Superior temporal gyrus (tissue), 1 donor: ENCODE data around the gene YWHAB.

Experiments
- DNase-seq: peaks from one replicate; pipeline ENCODE4 v3.0.0-alpha.2; 2016; ENCODE audit errors: extremely low spot score

Gene YWHAB

DNA sequence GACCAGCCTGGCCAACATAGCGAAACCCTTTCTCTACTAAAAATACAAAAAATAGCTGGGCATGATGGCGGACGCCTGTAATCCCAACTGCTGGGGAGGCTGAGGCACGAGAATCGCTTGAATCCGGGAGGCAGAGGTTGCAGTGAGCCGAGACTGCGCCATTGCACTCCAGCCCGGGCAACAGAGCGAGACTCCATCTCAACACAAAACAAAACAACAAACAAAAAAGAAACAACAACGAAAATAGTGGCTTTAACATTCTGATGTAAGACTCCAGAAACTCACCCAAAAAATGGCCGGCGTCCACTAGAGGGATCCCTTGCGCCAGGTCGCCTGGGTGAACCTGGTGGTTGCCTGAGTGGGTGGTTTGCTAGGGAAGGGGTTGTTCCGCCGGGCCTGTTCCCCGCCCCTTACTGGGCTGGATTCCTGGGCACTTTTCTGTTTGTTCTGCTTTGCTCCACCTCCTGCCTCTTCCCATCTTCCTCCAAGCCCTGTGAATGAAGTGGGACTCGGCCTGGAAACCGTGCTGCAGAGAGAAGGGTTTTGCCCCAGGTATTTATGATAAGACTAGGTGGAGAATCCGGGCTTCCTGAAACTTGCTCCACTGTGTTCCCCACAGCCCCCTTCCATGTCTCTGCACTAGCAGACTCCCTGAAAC is 25.9 kb downstream of the YWHAB start:
- DNase-seq = no peak

- DNase-seq = no peak
Observed at GRCh38 chr20:44912189-44912588, 26.7 kb downstream of the YWHAB start.

DNA sequence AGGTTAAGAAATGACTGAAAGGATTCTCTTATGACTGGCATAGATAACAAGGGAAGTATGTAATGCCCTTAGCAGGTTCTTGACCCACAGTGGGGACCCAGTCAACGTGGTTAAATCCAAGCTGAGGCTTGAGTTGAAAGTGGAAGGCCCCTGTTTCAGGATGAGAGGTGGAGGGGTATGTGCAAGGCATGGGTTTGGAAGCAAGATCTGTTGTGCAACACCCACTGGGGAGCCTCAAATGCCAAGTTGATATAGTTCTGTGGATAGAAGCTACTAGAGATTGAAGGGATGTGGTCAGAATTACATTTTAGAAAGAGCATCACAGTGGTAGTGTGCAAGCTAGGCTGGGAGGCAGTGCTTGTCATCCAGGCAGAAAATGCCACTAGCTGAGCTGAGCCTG is 29.4 kb downstream of the YWHAB start:
- DNase-seq = no peak

GRCh38 chr20:44916586-44916985 is 31.1 kb downstream of the YWHAB start:
- DNase-seq = no peak

GRCh38 chr20:44917399-44917798 is 31.9 kb downstream of the YWHAB start:
- no peak for DNase-seq

GRCh38 chr20:44918342-44918741 is 32.8 kb downstream of the YWHAB start:
- DNase-seq = no peak

DNA sequence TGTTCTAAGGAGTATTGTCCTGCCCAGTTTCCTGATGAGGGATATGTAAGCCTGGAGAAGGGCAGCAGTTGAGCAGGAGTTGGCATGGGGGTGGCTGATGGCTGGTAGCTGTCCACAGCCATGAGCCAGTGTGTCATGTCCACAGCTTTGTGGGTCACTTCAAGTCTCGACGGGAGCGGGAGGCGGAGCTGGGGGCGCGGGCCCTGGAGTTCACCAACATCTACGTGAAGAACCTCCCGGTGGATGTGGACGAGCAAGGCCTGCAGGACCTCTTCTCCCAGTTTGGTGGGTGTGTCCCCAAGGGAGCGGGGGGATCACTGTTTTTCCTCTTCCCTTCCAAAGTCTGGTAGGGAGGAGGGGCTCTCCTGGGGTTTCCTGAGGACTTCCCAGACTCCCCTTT is 33.3 kb downstream of the YWHAB start:
- no peak for DNase-seq

GRCh38 chr20:44921447-44921846 is 35.9 kb downstream of the YWHAB start:
- DNase-seq = no peak

DNA sequence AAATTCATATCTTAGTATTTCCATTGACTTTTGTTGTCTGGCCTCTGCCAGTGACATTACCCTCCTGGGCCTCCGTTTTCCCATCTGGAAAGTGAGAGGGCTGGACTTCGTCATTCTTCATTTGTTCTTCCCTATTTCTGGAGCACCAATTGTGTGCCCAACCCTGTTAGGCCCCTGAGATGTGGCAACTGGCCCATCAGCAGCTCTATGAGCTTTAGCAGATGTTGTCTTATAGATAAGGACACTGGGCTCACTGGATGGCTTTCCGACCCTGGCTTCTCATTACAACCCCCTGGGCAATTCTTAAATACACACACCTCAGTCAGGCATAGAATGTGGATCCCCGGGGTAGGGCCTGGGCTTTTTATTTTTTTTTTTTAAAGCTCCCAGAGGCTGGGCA is 39.0 kb downstream of the YWHAB start:
- DNase-seq = no peak

GRCh38 chr20:44928595-44928994 is 43.1 kb downstream of the YWHAB start:
- DNase-seq = no peak

DNA sequence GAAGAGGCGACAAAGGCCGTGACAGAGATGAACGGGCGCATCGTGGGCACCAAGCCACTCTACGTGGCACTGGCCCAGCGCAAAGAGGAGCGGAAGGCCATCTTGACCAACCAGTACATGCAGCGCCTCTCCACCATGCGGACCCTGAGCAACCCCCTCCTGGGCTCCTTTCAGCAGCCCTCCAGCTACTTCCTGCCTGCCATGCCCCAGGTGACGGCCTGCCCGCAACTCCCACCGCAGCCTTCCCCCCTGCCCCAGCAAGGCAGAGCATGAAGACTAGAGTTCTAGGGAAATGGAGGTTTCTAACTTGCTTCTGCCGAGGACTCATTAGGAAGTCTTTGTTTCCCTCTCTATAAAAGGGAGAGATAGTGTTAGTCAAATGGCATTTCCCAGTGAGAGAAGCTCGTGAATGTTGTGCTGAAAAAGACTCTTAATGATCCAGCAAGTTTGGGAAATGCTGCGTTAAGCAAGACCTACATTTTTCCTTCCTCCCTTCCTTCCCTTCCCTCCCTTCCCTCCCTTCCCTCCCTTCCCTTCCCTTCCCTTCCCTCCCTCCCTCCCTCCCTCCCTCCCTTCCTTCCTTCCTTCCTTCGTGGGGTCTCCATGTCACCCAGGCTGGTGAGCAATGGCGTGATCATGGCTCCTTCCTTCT is 45.1 kb downstream of the YWHAB start:
- no peak for DNase-seq

- DNase-seq = no peak
Observed at GRCh38 chr20:44931911-44932310, 46.4 kb downstream of the YWHAB start.

- DNase-seq = no peak
Observed at GRCh38 chr20:44932916-44933315, 47.4 kb downstream of the YWHAB start.

DNA sequence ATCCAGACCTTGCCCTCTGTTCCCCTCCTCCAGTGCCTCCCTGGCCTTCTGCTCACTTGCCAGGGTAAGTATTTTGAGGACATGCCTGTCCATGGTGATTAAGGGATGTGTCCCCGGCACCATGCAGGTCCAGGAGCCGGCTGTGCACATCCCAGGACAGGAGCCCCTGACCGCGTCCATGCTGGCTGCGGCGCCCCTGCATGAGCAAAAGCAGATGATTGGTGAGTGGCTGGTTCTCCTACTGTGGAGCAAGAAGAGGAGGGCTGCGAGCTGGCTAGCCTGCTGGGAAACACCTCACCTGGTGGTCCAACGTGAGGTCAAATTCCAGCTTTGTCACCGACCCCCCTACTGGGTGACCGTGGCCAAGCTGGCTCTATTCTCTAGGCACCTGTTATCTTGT is 51.0 kb downstream of the YWHAB start:
- DNase-seq = no peak

DNA sequence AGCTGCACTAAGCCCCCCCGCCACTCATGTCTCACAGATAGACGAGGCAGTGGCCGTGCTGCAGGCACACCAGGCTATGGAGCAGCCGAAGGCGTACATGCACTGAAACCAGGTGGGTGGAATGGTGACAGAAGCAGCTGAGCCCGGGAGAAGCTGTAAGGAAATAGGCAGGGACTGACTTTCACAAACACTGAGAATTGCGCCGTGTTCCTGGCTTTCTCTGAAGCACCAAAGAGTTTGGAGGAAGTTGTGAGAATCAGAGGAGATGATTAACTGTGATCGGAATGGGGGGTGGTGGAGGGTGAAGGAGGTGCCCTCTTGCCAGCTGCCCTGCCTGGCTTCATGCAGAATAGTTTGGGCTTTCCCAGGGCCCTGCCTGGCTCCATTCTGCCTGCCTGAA is 53.1 kb downstream of the YWHAB start:
- DNase-seq = peak; percentile 17

DNA sequence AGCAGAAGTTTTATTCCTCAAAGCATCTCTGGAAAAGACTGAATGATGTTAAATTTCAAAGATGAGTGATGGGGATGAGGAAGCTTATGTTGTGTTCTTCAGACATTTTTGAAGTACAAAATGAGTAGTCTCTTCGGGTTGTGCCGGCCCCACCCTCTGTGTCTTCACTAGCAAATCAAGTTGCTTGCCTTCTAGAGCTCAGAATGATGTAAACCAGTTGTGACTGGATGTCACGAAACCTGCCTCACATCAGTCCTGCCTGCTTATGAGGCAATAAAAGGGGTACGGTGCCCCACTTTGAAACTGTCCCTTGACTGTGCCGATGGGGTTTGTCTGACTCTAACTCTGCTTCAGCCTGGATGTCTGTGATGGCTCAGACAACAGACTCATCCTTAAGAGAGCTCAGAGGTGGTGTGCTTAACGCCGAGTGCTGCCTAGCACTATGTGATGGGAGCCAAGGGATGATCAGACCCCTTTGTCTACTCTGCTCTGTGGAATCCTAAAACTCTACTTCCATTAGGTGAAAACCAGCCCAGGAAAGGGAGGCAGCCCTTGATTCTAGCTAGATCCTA is 55.7 kb downstream of the YWHAB start:
- no peak for DNase-seq

- DNase-seq = no peak
Observed at GRCh38 chr20:44942264-44942973, 56.9 kb downstream of the YWHAB start.

- DNase-seq = no peak
Observed at GRCh38 chr20:44943828-44944227, 58.3 kb downstream of the YWHAB start.

GRCh38 chr20:44945261-44945660 is 59.8 kb downstream of the YWHAB start:
- DNase-seq = no peak

- no peak for DNase-seq
Observed at GRCh38 chr20:44946271-44946852, 60.9 kb downstream of the YWHAB start.

- no peak for DNase-seq
Observed at GRCh38 chr20:44948107-44948506, 62.6 kb downstream of the YWHAB start.

GRCh38 chr20:44948513-44948912 is 63.0 kb downstream of the YWHAB start:
- DNase-seq = no peak
